Stimulated activated CD8-positive, alpha-beta memory T cell treated with anti-CD3 and anti-CD28 coated beads, Interleukin-15, amount 100 ng/mL, for 48 hours (primary cell): ENCODE results near the gene GPX4.

ENCODE experiments used
- DNase-seq, 2 donors: peaks; one replicate each; pipeline ENCODE4 v3.0.0-alpha.2; 2020; ENCODE audit warnings: low read depth in 2 of 2

Gene GPX4

DNA sequence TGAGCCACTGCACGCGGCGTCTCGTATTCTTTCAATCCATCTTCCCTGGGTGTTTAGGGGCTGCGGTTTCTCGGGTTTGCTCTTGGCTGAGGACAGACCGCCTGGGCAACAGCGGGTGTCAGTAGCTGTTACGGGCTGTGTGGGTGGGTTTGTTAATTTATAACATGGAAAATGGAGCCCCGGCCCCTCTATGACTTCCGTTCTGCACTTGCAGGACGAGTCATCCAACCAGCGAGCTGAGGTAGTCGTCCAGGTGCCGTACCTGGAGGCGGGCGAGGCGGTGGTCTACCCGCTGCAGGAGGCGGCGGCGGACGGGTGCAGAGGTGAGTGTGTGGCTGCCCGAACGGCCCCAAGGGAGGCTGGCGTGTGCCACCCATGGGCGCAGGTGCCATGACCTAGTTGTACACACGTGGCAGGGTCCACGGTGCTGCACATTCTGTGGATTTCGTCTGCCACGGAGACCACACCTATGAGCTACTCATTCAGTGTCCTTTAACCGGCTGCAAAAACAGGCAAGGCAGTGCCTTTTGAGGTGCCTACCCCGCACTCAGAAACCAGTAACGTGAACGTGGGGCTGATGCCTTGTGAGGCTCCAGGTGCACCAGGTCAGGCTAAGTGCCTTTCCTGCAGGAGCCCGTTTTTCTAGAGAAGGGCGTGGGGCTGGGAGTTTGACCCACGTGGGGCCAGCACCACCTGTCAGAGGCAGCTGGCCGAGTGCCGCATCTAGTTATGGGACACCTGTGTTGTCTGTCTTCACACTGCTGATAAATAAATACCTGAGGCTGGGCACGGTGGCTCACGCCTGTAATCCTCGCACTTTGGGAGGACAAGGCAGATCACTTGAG is 19.5 kb upstream of the GPX4 start:
- DNase-seq = no peak

DNA sequence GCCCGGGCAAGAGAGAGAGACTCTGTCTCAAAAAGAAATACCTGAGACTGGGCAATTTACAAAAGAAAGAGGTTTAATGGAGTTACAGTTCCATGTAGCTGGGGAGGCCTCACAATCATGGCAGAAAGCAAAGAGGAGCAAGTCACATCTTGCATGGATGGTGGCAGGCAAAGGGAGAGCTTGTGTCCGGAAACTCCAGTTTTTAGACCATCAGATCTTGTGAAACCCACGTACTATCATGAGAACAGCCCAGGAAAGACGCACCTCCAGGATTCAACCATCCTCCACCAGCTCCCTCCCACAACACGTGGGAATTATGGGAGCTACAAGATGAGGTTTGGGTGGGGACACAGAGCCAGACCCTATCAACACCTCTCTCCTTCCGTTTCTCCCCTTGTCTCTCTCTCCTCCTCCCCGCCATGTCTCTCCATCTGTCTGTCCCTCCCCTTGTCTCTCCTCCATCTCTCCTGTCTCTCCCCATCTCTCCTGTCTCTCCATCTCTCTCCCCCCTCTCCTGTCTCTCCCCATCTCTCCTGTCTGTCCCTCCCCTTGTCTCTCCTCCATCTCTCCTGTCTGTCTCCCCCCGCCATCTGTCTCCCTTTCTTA is 18.6 kb upstream of the GPX4 start:
- no peak for DNase-seq

DNA sequence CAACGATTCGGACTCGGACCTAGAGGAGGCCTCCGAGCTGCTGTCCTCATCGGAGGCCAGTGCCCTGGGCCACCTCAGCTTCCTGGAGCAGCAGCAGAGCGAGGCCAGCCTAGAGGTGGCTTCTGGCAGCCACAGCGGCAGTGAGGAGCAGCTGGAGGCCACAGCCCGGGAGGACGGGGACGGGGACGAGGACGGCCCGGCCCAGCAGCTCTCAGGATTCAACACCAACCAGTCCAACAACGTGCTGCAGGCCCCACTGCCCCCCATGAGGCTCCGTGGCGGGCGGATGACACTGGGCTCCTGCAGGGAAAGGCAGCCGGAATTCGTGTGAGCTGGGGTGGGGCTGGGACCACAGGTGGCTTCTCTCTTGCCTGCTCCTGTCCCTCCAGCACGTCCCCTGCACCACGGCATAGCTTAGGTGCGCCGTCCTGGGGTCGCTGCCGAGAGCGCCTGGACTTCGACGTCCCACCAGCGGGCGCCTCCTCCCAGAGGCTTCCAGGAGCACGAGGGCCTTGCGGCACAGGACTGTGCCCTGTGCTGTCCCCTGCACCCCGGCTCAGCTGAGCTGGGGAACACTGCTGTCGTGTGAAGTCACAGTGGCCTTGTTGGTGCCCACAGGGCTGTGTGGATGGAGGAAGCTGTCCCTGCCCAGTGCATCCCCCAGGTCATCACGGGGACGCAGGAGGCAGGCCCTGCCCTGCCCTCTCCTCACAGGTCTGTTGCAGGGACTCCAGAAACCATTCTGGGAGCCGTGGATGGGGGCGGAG is 17.9 kb upstream of the GPX4 start:
- no peak for DNase-seq

DNA sequence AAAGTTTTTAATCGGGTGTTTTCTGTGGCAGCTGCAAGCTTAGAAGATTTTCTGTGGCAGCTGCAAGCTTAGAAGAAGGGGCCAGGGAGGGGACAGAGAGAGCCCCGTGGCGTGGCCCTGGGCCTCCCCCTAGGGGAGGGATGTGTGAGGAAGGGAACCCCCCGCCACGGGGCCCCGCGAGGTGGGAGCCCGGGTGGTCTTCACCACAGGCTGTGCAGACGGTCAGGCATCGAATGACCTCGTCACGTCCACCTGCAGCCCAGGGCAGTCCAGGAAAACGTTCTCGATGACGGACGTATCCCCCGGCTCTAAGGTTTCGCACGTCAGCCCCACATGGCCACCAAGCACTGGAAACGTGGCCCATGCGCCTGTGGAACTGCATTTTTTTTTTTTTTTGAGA is 17.2 kb upstream of the GPX4 start:
- DNase-seq = no peak

GRCh38 chr19:1087813-1088415 is 15.9 kb upstream of the GPX4 start:
- no peak for DNase-seq

- no peak for DNase-seq
Observed at GRCh38 chr19:1088416-1089010, 15.3 kb upstream of the GPX4 start.

DNA sequence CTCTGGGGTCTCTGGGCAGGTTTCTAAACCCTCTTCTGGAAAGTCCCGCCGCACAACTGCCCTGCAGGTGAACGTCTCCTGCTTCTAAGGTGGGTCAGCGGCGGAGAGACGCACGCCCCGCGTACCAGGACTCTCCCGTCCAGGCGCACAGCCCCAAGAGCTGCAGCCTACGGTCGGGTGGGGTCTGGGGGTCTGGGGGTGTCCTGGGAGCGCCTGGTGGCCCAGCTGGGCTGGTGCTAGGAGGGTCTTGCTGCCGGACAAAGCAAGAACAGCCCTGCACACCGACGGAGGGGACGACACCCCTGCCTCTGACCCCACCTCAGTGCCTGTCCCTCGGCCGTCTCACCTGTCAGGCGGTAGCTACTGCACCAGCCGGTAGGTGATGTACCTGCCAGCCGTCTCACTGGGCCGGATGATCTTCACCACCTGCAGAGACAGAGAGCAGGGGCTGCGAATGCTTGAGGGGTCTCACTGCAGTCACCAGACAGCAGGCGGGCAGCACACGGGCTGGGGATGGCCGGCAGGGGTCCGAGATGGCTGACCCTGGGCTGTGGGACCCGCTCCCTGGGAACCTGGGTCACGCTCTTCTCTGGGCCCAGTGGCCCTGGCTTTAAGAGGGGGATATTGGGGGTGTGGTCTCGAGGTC is 14.5 kb upstream of the GPX4 start:
- no peak for DNase-seq

DNA sequence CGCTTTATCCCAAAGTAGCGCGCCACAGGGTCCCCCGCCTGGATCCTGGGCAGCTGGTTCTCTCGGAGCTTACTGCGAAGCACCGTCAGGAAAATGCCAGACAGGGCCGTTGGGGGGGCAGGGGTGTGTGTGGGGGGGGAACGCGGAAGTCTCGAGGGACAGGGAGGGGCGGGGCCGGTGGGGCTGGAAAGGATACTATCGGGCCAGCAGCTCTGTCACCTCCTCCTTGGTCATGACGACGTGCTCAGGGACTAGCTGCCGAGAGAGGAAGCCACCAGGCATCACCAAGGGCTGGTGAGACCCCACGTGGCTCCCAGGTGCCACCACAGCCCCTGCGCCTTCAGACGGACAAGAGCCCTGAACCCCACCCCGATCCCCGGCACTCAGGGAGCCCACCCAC is 13.9 kb upstream of the GPX4 start:
- DNase-seq = no peak

DNA sequence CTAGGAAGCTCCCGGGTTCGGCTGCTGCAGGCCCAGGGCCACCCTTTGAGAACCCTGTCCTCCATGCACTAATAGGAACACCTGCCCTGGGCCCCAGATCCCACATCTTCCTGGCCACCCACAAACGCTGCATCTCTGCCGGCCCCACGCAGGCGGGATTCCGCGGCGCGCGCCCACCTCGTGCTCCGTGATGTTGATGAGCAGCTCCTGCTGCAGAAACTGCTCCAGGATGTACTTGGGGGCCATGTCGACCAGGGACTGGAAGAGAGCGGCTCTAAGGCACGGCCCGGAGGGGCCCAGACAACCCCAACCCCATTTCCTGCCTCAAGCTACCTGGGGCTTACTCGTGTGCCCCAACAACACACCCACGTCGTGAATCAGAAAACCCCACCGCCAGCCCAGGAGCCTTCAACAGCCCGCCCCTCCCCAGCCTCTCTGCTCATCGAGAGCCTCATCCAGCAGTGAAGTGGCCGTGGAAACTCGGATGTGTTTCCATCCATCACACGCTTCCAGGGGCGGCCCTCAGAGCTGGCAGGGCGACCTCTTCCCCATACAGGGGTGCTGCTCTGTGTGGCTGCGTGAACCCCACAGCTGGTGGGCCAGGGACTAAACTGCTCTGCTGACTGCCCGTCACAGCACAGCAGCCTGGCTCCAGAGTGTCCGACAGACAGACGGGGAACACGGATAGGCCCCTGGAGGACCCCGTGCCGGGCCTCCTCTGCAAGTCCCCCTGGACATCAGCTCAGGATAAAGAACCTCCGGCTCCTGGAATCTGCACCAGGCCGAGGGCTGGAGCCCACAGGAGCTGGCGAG is 12.9 kb upstream of the GPX4 start:
- DNase-seq = peak in 1 of 2 donors; percentile 61

GRCh38 chr19:1091544-1092175 is 12.1 kb upstream of the GPX4 start:
- no peak for DNase-seq

DNA sequence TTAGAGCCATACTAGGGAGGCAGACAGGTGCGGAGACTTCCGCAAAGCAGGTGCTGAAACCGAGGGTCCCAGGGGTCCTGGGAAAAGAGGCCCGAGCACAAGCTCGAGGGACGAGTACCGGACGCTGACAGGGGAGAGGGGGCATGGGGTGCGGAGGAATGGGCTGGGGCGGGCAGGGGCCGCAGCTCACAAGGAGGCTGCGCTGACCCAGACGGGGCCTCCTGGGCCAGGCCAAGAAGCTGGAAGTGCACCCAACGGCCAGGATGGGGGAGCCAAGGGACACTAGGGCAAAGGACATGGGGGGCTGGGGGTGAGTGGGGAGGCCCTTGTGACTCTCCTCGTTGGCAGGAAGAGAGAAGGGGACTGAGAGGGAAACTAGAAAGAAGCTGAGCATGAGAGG is 10.5 kb upstream of the GPX4 start:
- no peak for DNase-seq

GRCh38 chr19:1093811-1094553 is 9.8 kb upstream of the GPX4 start:
- DNase-seq = no peak

GRCh38 chr19:1094655-1094977 is 9.2 kb upstream of the GPX4 start:
- no peak for DNase-seq

DNA sequence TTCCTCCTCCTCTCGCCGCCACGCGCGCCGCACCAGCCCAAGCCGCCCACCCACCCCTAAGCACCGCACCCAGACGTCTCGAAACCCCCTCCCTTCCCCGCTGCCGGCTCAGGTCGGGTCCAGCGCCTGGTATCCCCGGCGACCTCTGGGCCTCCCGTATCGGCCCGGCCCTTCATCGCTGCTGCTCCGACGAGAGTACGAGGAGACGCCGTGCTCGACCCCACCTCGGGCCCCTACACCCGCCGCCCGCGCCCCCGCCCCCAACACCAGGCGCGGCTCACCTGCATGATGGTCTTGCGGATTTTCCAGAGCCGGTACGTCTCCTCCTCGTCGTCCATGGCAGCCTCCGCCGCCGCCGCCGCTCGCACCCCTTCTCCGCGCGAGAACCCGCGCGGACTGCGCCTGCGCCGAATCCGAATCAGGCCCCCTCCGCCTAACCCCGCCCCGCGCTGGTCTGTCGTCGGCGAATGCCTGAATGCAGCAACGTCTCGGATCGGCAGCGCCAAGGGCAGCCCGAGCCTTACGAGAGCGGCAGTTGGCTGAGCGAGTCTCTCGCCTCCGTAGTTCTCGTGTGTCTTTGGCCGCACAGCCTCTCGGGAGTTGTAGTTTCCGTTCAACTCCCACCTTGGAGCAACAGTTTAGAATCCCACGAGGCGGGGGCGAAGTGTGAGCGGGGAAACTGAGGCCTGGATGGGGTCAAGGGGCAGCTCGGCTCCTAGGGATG is 8.7 kb upstream of the GPX4 start, which contains the start of gene POLR2E:
Gene POLR2E, minus strand, starts transcription at position 398 of the 724 bp plus-strand sequence. Its CDS starts 60 bp downstream, at position 338.
- DNase-seq = peak; percentile 93 to 96

GRCh38 chr19:1097810-1098176 is 6.0 kb upstream of the GPX4 start:
- DNase-seq = no peak

DNA sequence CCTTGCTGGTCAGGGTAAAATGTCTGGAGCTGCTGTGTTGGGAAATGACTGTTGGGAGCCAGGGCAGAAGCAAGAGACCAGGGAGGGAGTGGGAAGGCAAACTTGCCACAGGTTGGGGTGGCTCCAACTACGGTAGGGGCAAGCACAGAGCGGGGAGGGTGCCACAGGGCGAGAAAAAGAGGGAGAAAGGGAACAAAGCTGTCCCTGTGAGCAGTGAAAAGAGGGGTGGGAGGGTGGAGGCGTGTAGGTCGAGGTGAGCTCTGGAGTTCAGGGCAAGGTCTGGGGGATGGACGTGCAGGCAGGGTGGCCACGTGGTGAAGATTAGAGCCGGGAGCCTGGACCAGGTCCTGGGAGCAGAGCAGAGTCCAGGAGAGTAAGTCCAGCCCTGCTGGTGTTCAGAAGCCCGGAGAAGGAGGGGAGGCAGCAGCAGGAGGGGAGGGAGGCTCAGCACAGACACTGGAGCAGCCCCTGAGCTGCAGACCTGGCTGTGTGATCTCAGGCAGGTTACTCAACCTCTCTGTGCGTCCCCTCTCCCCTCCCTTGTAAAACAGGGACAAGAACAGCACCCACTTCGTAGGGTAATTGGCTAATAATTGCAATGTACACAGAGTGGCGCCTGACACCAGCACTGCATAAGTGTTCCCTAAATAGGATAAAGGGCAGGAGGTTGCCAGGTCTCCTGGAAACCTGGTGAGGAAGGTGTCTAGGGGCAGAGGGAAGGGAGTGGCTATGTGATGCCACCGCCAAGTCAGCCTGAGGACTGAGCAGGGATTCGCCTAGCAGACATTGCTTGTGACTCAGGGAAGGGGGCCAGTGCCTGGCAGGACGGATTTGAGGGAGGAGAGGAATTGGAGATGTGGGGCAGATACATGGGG is 5.4 kb upstream of the GPX4 start:
- DNase-seq = no peak

DNA sequence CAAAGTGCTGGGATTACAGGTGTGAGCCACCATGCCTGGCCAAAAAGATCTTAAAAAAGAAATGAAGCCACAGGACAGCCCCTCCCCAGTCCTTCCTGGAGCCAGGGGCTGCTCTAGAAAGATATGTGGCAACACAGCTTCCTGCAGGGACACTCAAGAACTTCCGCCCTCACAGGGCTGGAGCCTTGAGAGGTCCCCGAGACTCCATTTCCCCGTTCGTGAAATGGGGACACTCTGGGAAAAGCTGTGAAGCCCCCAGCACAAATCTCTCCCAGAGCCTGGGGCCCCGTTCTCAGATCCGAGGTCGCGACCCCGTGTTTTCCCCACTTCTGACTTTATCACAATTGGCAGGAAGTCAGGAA is 2.5 kb upstream of the GPX4 start:
- no peak for DNase-seq
